Measurements from ENCODE around the gene PCK1.

DNA sequence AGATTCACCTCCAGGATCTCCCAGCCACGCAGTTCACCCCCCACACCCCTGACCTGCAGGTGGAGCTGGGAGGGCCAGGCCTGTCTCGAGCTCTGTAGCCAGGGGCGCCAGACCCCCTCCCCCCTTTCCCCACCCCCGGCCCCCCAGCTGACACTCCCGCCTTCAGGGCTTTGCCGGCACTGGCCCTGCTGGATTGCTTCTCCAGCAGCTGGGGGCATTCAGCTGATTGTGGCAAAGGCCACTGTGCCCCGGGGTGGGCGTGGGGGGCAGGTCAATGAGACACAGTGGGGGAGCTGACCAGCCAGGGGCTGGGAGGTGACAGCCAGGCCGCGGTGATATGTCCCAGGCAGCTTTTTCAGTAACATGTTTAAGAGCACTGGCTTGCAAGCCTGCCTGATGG, 37.1 kb downstream of the PCK1 start:
- TF ChIP-seq EP300 (IDR thresholded peaks at IDR 0.05; ENCODE audit: low read depth) (no peak), POLR2AphosphoS5 (IDR thresholded peaks at IDR 0.05) (no peak)
- TF ChIP-seq, protein P1, sequence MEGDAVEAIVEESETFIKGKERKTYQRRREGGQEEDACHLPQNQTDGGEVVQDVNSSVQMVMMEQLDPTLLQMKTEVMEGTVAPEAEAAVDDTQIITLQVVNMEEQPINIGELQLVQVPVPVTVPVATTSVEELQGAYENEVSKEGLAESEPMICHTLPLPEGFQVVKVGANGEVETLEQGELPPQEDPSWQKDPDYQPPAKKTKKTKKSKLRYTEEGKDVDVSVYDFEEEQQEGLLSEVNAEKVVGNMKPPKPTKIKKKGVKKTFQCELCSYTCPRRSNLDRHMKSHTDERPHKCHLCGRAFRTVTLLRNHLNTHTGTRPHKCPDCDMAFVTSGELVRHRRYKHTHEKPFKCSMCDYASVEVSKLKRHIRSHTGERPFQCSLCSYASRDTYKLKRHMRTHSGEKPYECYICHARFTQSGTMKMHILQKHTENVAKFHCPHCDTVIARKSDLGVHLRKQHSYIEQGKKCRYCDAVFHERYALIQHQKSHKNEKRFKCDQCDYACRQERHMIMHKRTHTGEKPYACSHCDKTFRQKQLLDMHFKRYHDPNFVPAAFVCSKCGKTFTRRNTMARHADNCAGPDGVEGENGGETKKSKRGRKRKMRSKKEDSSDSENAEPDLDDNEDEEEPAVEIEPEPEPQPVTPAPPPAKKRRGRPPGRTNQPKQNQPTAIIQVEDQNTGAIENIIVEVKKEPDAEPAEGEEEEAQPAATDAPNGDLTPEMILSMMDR (IDR thresholded peaks at IDR 0.05), result no peak
